Measurements from ENCODE around the gene ZNF544.

Gene ZNF544

GRCh38 chr19:58279042-58279924, 50.6 kb downstream of the ZNF544 start:
- peak; percentile 78 for DNase-seq (ENCODE audit: low read depth)

GRCh38 chr19:58279925-58280316, 51.2 kb downstream of the ZNF544 start:
- no peaks in the 10 kb centered on the region for H3K27me3 ChIP-seq (replicated peaks; ENCODE audit: control insufficient read depth, insufficient read depth, low read length)
- peaks cover 18% of the 10 kb centered on the region for H3K9me3 ChIP-seq (ENCODE audit: control insufficient read depth, low read length)
- H3K9ac ChIP-seq (ENCODE audit: low read length) = peak overlapping the region; percentile 98
- peaks cover 26% of the 10 kb centered on the region for H3K36me3 ChIP-seq (ENCODE audit: control insufficient read depth, insufficient read depth, low read length, severe bottlenecking)
- no peak for DNase-seq (ENCODE audit: low read depth)
- peak overlapping the region; percentile 95 for H3K4me3 ChIP-seq (ENCODE audit: low read length)
- H3K4me1 ChIP-seq (ENCODE audit: control insufficient read depth, insufficient read depth, low read length) = peaks cover 16% of the 10 kb centered on the region

More at GRCh38 chr19:58279042-58279924, 50.6 kb downstream of the ZNF544 start:
- Histone ChIP-seq H3K27me3 (replicated peaks; ENCODE audit: control insufficient read depth, insufficient read depth, low read length) (no peaks in the 10 kb centered on the region), H3K36me3 (ENCODE audit: control insufficient read depth, insufficient read depth, low read length, severe bottlenecking) (peaks cover 30% of the 10 kb centered on the region), H3K9ac (ENCODE audit: low read length) (peak overlapping the region; percentile 98), H3K9me3 (ENCODE audit: control insufficient read depth, low read length) (peaks cover 23% of the 10 kb centered on the region), H3K4me1 (ENCODE audit: control insufficient read depth, insufficient read depth, low read length) (peaks cover 16% of the 10 kb centered on the region), H3K4me3 (ENCODE audit: low read length) (peak overlapping the region; percentile 95)

- DNase-seq (ENCODE audit: low read depth) = no peak
- Histone ChIP-seq H3K27me3 (replicated peaks; ENCODE audit: control insufficient read depth, insufficient read depth, low read length) (no peaks in the 10 kb centered on the region), H3K9me3 (ENCODE audit: control insufficient read depth, low read length) (no peaks in the 10 kb centered on the region), H3K36me3 (ENCODE audit: control insufficient read depth, insufficient read depth, low read length, severe bottlenecking) (peaks cover 57% of the 10 kb centered on the region), H3K4me3 (ENCODE audit: low read length) (no peak overlapping the region), H3K4me1 (ENCODE audit: control insufficient read depth, insufficient read depth, low read length) (peaks cover 11% of the 10 kb centered on the region), H3K9ac (ENCODE audit: low read length) (no peak overlapping the region)
These were observed 55.5 kb downstream of the ZNF544 start for GRCh38 chr19:58284199-58284598.

DNA sequence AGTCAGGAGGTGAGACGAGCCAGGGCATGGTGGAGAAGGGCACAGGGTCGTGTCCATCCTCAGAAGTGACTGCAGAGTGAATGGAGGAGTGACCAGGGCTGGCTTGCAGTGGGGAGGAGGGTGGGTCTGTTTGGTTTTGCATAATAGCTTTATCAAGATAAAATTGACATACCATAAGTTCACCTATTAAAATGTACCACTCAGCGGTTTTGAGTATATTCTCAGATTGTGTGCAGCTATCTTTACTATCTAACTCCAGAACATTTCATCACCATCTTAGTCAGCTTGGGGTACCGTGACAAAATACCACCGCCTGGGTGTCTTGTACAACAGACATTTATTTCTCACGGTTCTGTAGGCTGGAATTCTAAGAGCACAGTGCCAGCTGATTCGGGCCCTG, 63.2 kb downstream of the ZNF544 start:
- Histone ChIP-seq H3K4me3 (ENCODE audit: low read length) (no peak overlapping the region), H3K9me3 (ENCODE audit: control insufficient read depth, low read length) (peaks cover 48% of the 10 kb centered on the region)

GRCh38 chr19:58294743-58295374, 66.1 kb downstream of the ZNF544 start:
- H3K9ac ChIP-seq (ENCODE audit: low read length) = no peak overlapping the region
- H3K9me3 ChIP-seq (ENCODE audit: control insufficient read depth, low read length) = peaks cover 48% of the 10 kb centered on the region
- H3K4me1 ChIP-seq (ENCODE audit: control insufficient read depth, insufficient read depth, low read length) = no peaks in the 10 kb centered on the region
- no peak for DNase-seq (ENCODE audit: low read depth)
- H3K27me3 ChIP-seq (replicated peaks; ENCODE audit: control insufficient read depth, insufficient read depth, low read length) = no peaks in the 10 kb centered on the region
- H3K36me3 ChIP-seq (ENCODE audit: control insufficient read depth, insufficient read depth, low read length, severe bottlenecking) = peaks cover 71% of the 10 kb centered on the region
- peak overlapping the region; percentile 20 for H3K4me3 ChIP-seq (ENCODE audit: low read length)

More for the DNA sequence above, 63.2 kb downstream of the ZNF544 start:
- peaks cover 87% of the 10 kb centered on the region for H3K36me3 ChIP-seq (ENCODE audit: control insufficient read depth, insufficient read depth, low read length, severe bottlenecking)
- no peak overlapping the region for H3K9ac ChIP-seq (ENCODE audit: low read length)
- no peaks in the 10 kb centered on the region for H3K27me3 ChIP-seq (replicated peaks; ENCODE audit: control insufficient read depth, insufficient read depth, low read length)
- no peak for DNase-seq (ENCODE audit: low read depth)
- no peaks in the 10 kb centered on the region for H3K4me1 ChIP-seq (ENCODE audit: control insufficient read depth, insufficient read depth, low read length)

DNA sequence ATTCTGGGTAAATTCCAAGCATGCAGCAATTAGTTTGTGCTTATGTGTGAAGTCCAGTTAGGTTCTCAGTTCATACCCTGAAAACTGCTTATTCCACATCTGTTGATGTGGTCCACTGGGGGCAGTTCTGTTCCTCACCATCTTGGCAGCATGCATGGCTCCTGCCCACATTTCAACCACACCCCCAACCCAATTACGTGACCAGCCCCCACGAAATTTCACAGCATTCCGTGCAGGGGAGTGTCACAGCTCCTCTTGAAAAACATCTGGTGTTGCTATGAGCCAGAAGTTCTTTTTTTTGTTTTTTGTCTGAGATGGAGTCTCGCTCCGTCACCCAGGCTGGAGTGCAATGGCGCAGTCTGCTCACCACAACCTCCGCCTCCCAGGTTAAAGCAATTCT, 67.4 kb downstream of the ZNF544 start:
- no peak overlapping the region for H3K4me3 ChIP-seq (ENCODE audit: low read length)
- H3K9ac ChIP-seq (ENCODE audit: low read length) = no peak overlapping the region
- H3K27me3 ChIP-seq (replicated peaks; ENCODE audit: control insufficient read depth, insufficient read depth, low read length) = no peaks in the 10 kb centered on the region
- no peaks in the 10 kb centered on the region for H3K4me1 ChIP-seq (ENCODE audit: control insufficient read depth, insufficient read depth, low read length)
- DNase-seq (ENCODE audit: low read depth) = no peak
- peaks cover 74% of the 10 kb centered on the region for H3K36me3 ChIP-seq (ENCODE audit: control insufficient read depth, insufficient read depth, low read length, severe bottlenecking)
- H3K9me3 ChIP-seq (ENCODE audit: control insufficient read depth, low read length) = peaks cover 46% of the 10 kb centered on the region

- no peak overlapping the region for H3K9ac ChIP-seq (ENCODE audit: low read length)
- H3K4me1 ChIP-seq (ENCODE audit: control insufficient read depth, insufficient read depth, low read length) = peaks cover 4% of the 10 kb centered on the region
- no peak overlapping the region for H3K4me3 ChIP-seq (ENCODE audit: low read length)
- DNase-seq (ENCODE audit: low read depth) = no peak
- H3K27me3 ChIP-seq (replicated peaks; ENCODE audit: control insufficient read depth, insufficient read depth, low read length) = no peaks in the 10 kb centered on the region
- H3K36me3 ChIP-seq (ENCODE audit: control insufficient read depth, insufficient read depth, low read length, severe bottlenecking) = peaks cover 34% of the 10 kb centered on the region
- H3K9me3 ChIP-seq (ENCODE audit: control insufficient read depth, low read length) = peaks cover 3% of the 10 kb centered on the region
These were observed 71.9 kb downstream of the ZNF544 start for GRCh38 chr19:58300620-58301019.

DNA sequence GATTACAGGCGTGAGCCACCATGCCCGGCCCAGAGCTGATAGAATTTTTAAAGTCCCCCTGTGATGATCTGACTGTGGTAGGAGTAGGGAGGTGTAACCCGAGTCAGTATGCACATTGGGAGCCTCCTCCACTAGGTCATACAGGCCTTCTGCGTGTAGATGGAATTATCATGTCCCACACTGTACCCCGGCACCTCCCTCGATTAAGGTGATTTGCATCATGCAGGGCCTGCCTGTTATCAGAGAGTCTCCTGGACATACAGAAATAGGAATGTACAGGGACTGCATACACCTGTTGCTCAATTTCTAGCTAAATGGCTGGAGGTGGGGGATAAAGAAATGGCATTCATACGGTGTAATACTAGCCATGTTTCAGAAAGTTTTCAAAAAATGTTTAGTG, 75.5 kb downstream of the ZNF544 start:
- H3K9ac ChIP-seq (ENCODE audit: low read length) = no peak overlapping the region
- peaks cover 14% of the 10 kb centered on the region for H3K4me1 ChIP-seq (ENCODE audit: control insufficient read depth, insufficient read depth, low read length)
- H3K4me3 ChIP-seq (ENCODE audit: low read length) = peak overlapping the region; percentile 90
- H3K27me3 ChIP-seq (replicated peaks; ENCODE audit: control insufficient read depth, insufficient read depth, low read length) = no peaks in the 10 kb centered on the region
- peaks cover 37% of the 10 kb centered on the region for H3K36me3 ChIP-seq (ENCODE audit: control insufficient read depth, insufficient read depth, low read length, severe bottlenecking)
- no peaks in the 10 kb centered on the region for H3K9me3 ChIP-seq (ENCODE audit: control insufficient read depth, low read length)
- DNase-seq (ENCODE audit: low read depth) = no peak

- no peaks in the 10 kb centered on the region for H3K9me3 ChIP-seq (ENCODE audit: control insufficient read depth, low read length)
- H3K9ac ChIP-seq (ENCODE audit: low read length) = peak overlapping the region; percentile 90
- H3K36me3 ChIP-seq (ENCODE audit: control insufficient read depth, insufficient read depth, low read length, severe bottlenecking) = peaks cover 41% of the 10 kb centered on the region
- H3K4me1 ChIP-seq (ENCODE audit: control insufficient read depth, insufficient read depth, low read length) = peaks cover 14% of the 10 kb centered on the region
- DNase-seq (ENCODE audit: low read depth) = no peak
- H3K4me3 ChIP-seq (ENCODE audit: low read length) = peak overlapping the region; percentile 90
- no peaks in the 10 kb centered on the region for H3K27me3 ChIP-seq (replicated peaks; ENCODE audit: control insufficient read depth, insufficient read depth, low read length)
These were observed 76.0 kb downstream of the ZNF544 start for GRCh38 chr19:58304748-58305064.

DNA sequence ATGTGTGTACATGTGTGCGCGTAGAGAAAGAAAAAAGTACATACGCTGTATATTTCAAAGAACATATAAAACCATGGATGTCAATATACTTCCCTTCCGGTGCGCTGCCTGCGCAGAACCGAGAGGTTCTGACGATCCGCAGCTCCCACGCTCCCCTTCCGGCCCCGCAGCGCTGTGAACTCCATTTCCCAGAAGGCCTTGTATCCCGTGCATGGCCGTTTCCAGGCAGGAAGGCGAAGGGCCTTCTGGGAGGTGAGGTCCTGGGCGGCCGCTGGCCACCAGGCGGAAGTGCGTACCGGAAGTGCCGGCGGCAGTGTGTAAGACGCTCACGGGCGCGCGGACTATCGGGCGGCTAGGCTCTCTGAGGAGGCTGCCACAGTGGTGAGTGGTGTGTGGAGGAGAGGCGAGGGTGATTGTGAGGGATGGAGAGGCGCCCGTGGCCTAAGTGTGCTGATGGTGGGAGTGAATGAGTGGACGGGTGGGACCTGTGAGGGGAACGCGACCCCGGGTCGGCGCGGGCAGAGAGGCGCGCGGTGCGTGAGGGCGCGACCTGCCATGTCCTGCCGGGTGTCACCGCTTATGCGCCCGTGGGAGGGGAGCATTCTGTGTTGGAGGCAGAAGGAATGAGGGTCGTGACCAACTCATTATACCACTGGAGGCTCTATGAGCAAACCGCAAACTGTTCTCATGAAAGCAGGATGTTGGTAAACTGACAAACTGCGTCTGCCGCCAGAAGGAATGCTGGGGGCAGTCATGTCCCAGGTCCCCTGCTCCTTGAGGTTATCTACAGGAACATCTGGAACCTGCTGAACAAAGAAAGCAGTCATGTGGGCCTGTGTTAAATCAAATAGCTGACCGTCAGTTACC, 76.6 kb downstream of the ZNF544 start, which contains the start of gene ERVK3-1:
Gene ERVK3-1 (plus strand): TSS at position 313 of the 867 bp plus-strand sequence. CDS start 6,792 bp downstream, outside the sequence.
- H3K36me3 ChIP-seq (ENCODE audit: control insufficient read depth, insufficient read depth, low read length, severe bottlenecking) = peaks cover 35% of the 10 kb centered on the region
- peaks cover 14% of the 10 kb centered on the region for H3K4me1 ChIP-seq (ENCODE audit: control insufficient read depth, insufficient read depth, low read length)
- H3K27me3 ChIP-seq (replicated peaks; ENCODE audit: control insufficient read depth, insufficient read depth, low read length) = no peaks in the 10 kb centered on the region
- no peaks in the 10 kb centered on the region for H3K9me3 ChIP-seq (ENCODE audit: control insufficient read depth, low read length)
- peak within 1 kb of the TSS; percentile 90 for H3K4me3 ChIP-seq (ENCODE audit: low read length)
- peak within 1 kb of the TSS; percentile 90 for H3K9ac ChIP-seq (ENCODE audit: low read length)
- DNase-seq (ENCODE audit: low read depth) = peak; percentile 99

GRCh38 chr19:58305932-58306323, 77.2 kb downstream of the ZNF544 start:
- peaks cover 29% of the 10 kb centered on the region for H3K36me3 ChIP-seq (ENCODE audit: control insufficient read depth, insufficient read depth, low read length, severe bottlenecking)
- H3K4me3 ChIP-seq (ENCODE audit: low read length) = peak overlapping the region; percentile 90
- peak overlapping the region; percentile 90 for H3K9ac ChIP-seq (ENCODE audit: low read length)
- H3K4me1 ChIP-seq (ENCODE audit: control insufficient read depth, insufficient read depth, low read length) = peaks cover 14% of the 10 kb centered on the region
- DNase-seq (ENCODE audit: low read depth) = peak; percentile 22
- no peaks in the 10 kb centered on the region for H3K9me3 ChIP-seq (ENCODE audit: control insufficient read depth, low read length)
- H3K27me3 ChIP-seq (replicated peaks; ENCODE audit: control insufficient read depth, insufficient read depth, low read length) = no peaks in the 10 kb centered on the region
